Motor neuron (in vitro differentiated cells): Measurements from ENCODE around the gene SLC24A5. TPM values are rescaled to one million over a fixed set of nuclear protein-coding genes. Genes with fewer than 3 reads are reported as not detected.

Experiments used
- ATAC-seq, 8 experiments: fragments of 200-7000 bp; cut with Tn5 transposase; replicated peaks in 6 of 8; 2 replicates each; pipeline ENCODE4 v1.8.0; 2021; ENCODE audit warnings: mild to moderate bottlenecking in 8 of 8, moderate library complexity in 8 of 8
- H3K27ac ChIP-seq, 2 donors: fragments of 250-450 bp; sonication (Bioruptor Pico); 2 replicates each; pipeline ENCODE4 v1.9.0; 2021; ENCODE audit warnings: antibody characterized with exemption in 2 of 2, mild to moderate bottlenecking in 2 of 2, moderate library complexity in 1 of 2
- H3K4me1 ChIP-seq, 2 donors: fragments of 250-450 bp; sonication (Bioruptor Pico); replicated peaks in 1 of 2; 2 replicates each; pipeline ENCODE4 v1.6.1; 2021; ENCODE audit warnings: antibody characterized with exemption in 2 of 2, mild to moderate bottlenecking in 2 of 2, moderate library complexity in 1 of 2
- H3K4me3 ChIP-seq, 5 donors: fragments of 250-450 bp; sonication (Bioruptor Pico); 2 replicates each; pipeline ENCODE4 v1.9.0; 2021; ENCODE audit warnings: antibody characterized with exemption in 5 of 5, mild to moderate bottlenecking in 5 of 5, moderate library complexity in 4 of 5
- WGBS, 10 experiments: fragments of 450-650 bp; shearing (Covaris generic); methylation state at CpG; one replicate each; pipeline ENCODE4 v1.0.0; 2022; 5-methylcytosine and 5-hydroxymethylcytosine counted together
- in situ Hi-C, 9 experiments: fragments of 400-800 bp; cut with MboI; loops; one replicate each; pipeline ENCODE4 v1.15.0; 2021; ENCODE audit warnings: low sequenced_read_pairs in 9 of 9, low pct_unique_long_range_greater_than_20kb in 2 of 9; ENCODE audit not compliant: unreplicated experiment in 9 of 9
- total RNA-seq, 8 experiments: library from RNA; unstranded; fragments of 300-600 nt; gene quantifications; 2 replicates each; pipeline versions ENCODE4 v1.2.3 to v1.2.4, GENCODE V29; 2022

SLC24A5 gene
- total RNA-seq, result 1 to 10 TPM in 1 of 8 experiments, under 1 TPM in 5, not detected in 2; 0.08 to 1.4 (median 0.27) TPM

DNA sequence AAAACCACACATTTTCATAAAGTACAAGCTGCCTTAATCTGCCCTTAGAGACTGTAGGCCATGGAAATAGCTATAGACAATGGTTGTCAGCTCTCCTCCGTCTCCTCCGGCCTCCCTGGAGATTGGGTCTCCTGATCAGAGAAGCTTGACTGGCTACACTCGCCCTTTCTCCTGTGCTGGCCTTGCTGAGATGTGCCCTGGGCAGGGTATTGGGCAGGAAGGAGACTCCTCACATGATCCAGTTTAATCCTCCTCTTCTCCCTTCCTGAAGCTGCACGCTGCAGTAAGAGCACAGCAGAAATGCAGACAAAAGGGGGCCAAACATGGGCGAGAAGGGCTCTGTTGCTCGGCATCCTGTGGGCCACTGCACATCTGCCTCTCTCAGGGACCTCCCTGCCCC, at the start of gene SLC24A5:
SLC24A5 (plus strand) TSS at position 246 of the 400 bp plus-strand sequence; CDS start at position 301, 55 bp downstream.
- Histone ChIP-seq H3K4me3 (no peak within 1 kb of the TSS), H3K4me1 (peaks cover 0 to 11% of the 10 kb centered on the region in 2 donors), H3K27ac (no peak within 1 kb of the TSS)
- peak in 5 of 8 experiments; percentile 13 to 55 (median 22) for ATAC-seq
- WGBS, 10 experiments, result 45 to 100% (median 82%) methylated on average over 1 to 4 of the region's 6 CpGs; no CpG with 5 or more reads in 5 of the 10 experiments
- in situ Hi-C loops, result no loop called here

DNA sequence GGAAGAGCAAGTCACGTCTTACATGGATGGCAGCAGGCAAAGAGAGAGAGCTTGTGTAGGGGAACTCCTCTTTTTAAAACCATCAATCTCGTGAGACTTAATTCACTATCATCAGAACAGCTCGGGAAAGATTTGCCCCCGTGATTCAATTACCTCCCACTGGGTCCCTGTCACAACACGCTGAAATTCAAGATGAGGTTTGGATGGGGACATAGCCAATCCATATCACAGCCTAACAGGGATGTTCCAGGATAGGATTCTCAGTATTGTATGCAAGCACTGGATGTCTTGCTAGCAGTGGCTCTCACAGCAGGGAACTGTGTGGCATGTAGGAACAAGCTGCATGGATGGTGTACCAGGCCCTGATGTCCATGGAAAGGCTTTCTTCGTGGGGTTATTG, 47.8 kb upstream of the SLC24A5 start:
- in situ Hi-C loops, result no loop called here

DNA sequence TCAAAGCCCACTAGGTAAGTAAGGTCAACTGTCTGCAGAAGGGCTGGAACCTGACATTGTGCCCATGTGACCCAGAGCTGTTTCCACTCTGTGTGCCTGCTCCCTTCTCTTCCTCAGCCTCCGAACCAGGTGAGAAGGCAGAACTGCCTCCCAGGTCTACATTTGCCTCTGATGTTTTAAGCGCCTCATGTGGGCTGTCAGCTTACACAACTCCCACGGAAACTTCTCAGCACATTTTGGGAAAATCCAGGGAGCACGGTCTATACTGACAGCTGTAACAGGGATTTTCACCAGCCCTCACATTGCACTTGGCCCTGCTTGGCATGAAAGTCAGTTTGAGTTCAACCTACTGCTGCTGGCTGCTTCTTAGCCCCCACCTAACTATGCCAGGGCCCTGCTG, 46.9 kb upstream of the SLC24A5 start:
- peaks cover 5 to 6% of the 10 kb centered on the region in 2 donors for H3K4me1 ChIP-seq
- in situ Hi-C loops, result no loop called here
- no peak overlapping the region for H3K4me3 ChIP-seq
- H3K27ac ChIP-seq, result no peak overlapping the region
- WGBS, 10 experiments, result 48 to 89% (median 82%) methylated on average over 1 to 4 of the region's 4 CpGs; no CpG with 5 or more reads in 5 of the 10 experiments
- no peak for ATAC-seq

More for the DNA sequence above, 47.8 kb upstream of the SLC24A5 start:
- Histone ChIP-seq H3K4me3 (no peak overlapping the region), H3K4me1 (peaks cover 5 to 6% of the 10 kb centered on the region in 2 donors), H3K27ac (no peak overlapping the region)
- no peak for ATAC-seq
- 0 to 90% (median 67%) methylated on average over 1 to 6 of the region's 6 CpGs; no CpG with 5 or more reads in 3 of the 10 experiments for WGBS, 10 experiments

DNA sequence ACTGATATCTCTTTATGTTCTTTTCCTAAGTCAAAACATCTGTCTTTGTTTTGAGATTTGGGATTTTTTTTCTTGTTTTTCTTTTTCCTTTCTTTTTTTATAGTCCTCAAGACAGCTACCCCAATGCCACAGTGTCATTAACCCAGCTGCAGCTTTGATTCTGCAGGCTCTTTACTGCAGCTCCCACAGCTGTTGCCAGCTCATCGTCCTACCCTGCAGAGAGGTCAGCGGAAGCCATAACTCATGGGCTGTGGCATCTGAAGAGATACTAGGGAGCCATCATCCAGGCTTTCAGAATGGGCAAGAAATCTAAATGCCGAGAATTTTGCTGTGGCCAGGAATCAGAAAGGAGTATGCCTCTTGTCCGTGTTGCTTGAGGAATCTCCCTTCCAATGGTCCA, 44.3 kb upstream of the SLC24A5 start:
- peaks cover 5 to 6% of the 10 kb centered on the region in 2 donors for H3K4me1 ChIP-seq
- 0 to 56% (median 34%) methylated on average over 1 to 4 of the region's 4 CpGs; no CpG with 5 or more reads in 3 of the 10 experiments for WGBS, 10 experiments
- in situ Hi-C loops, result no loop called here
- H3K4me3 ChIP-seq, result no peak overlapping the region
- H3K27ac ChIP-seq, result no peak overlapping the region
- peak in 5 of 8 experiments; percentile 95 to 100 (median 97) for ATAC-seq

DNA sequence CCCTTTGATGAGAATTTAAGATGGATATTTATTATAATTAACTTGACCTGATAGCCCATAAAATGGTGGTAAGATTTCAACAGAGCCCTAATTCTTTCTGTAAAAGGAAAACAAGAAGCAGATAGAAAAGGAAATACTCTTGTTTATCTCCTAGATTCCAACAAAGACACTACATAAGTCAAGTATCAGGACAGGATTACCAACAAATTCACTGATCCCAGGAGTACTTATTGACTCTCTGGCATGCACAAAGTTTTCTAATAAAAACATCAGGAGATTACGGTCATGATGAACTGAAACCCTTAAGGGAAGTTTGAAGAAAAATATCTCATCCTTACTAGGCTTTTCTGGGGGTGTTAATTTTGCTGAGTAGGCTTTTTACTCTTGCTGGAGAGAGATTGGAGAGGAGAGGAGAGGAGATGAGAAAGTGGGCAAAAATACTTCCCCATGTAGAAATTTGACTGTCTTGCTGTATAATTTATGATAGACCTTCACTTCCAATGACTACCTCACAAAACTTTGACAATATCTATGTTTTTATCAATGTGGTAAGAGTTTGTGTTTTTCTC, 43.1 kb upstream of the SLC24A5 start:
- WGBS, 10 experiments, result 17 to 100% (median 83%) methylated on average over 1 of the region's 1 CpG; no CpG with 5 or more reads in 3 of the 10 experiments
- ATAC-seq, result no peak
- Histone ChIP-seq H3K4me3 (no peak overlapping the region), H3K27ac (no peak overlapping the region), H3K4me1 (peaks cover 5 to 6% of the 10 kb centered on the region in 2 donors)
- in situ Hi-C loops, result no loop called here

DNA sequence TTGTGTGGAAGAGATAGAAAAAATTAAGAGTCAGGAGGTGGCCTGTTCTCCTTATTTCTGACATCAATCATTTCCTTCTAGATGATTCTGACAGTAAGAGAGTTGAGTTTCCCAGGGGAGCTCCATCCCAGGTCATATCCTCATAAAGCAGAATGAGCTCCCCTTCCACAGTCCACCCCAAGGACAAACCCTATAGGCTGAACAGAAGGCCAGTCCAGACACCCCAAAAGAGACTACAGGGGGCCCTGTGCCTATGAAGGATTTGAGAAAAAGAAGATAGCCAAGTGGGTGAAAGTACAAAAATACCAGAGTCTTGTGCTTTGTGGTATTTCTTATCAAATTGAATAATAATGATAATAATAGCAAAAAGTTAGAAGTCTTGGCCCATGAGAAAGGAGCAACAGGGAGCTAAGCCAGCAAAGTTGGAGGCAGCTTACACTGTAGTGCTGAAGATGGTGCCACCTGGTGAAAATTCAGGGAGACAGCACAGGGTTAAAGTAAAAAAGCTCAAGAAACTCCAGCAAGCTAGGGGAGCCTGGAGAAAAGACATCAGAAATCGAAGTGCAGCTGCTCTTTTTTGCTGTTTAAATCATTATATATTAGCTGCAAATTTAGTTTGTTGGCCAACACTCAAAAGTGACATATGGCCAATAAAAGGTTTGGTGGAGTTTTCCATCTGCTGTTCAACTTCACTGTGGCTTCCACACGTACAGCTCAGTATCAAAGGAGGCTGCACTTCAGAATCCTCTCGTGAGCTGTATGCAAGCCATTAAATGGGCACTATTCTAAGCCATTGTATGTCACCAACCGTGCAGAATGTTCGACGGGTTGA, 35.8 kb upstream of the SLC24A5 start:
- Histone ChIP-seq H3K4me1 (peaks cover 0 to 6% of the 10 kb centered on the region in 2 donors), H3K27ac (no peak overlapping the region), H3K4me3 (no peak overlapping the region)
- peak; percentile 45 to 84 (median 71) for ATAC-seq
- WGBS, 10 experiments, result 0 to 64% (median 38%) methylated on average over 1 to 6 of the region's 6 CpGs; no CpG with 5 or more reads in 4 of the 10 experiments
- in situ Hi-C loops, result loop anchor here in 1 of 9 experiments (10.0 kb wide), 1 partner anchor 90 kb away; no protein-coding TSS in a partner anchor

DNA sequence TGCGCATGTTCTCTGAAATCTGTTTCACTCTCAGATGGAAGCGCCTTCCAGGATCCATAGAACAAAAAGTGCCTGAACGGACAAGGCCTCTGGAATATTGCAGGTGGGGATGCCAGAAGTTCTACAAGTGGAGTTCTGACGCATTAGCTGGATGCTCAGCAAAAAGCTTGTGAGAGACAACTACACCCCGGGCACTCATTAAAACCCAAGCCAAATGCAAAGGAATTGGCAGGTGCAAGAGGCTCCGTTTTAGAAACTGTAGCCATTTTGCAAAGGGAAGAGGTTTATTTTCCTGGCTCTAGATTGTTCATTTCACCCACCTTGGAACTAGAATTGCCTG, 35.2 kb upstream of the SLC24A5 start:
- Histone ChIP-seq H3K27ac (no peak overlapping the region), H3K4me3 (no peak overlapping the region), H3K4me1 (peaks cover 0 to 12% of the 10 kb centered on the region in 2 donors)
- 10 to 100% (median 83%) methylated on average over 2 to 6 of the region's 6 CpGs; no CpG with 5 or more reads in 3 of the 10 experiments for WGBS, 10 experiments
- ATAC-seq, result no peak
- in situ Hi-C loops, result loop anchor here in 1 of 9 experiments (10.0 kb wide), 1 partner anchor 91 kb away; no protein-coding TSS in a partner anchor

DNA sequence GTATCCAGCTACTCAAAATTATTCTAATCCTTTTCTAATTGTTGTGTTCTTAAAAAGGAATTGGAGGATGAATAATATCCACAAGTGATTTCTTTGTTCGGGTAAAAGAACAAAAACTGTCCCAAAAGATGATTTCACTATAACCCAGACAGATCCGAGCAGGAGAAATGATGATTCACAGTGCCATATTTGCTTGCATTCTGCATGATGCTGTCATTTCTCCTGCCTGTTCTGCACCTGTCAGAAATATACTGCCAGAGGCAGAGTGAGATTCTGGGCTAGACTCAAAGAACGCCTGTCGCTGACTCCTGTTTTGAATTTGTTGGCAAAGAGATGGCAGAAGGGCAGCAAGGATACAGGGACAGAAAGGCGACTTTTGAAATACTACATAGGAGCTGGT, 34.7 kb upstream of the SLC24A5 start:
- H3K4me3 ChIP-seq, result no peak overlapping the region
- in situ Hi-C loops, result loop anchor here in 1 of 9 experiments (10.0 kb wide), 1 partner anchor 91 kb away; no protein-coding TSS in a partner anchor
- peak in 6 of 8 experiments; percentile 40 to 83 (median 64) for ATAC-seq
- H3K27ac ChIP-seq, result no peak overlapping the region
- 7 to 94% (median 71%) methylated on average over 2 to 5 of the region's 5 CpGs; no CpG with 5 or more reads in 1 of the 10 experiments for WGBS, 10 experiments
- peaks cover 0 to 13% of the 10 kb centered on the region in 2 donors for H3K4me1 ChIP-seq

DNA sequence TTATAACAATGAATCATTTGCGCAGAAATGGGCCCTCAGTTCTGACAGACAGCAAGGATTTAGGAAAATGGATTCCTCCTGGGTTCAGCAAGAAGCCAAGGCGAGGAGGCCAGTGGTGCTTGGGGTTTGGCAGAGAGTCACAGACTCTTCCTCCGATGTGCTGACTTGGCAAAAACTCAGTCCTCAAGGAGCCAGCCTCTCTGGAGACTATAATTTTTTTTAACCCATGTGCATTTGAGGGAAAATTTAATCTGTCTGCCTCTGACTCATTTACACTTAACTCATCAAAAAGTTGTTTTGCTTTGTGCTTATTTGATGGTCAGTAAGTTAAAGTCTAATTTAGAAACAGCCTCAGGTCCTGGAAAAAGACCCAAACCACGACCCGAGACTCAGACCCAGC, 34.2 kb upstream of the SLC24A5 start:
- Histone ChIP-seq H3K4me3 (no peak overlapping the region), H3K4me1 (peaks cover 0 to 13% of the 10 kb centered on the region in 2 donors), H3K27ac (no peak overlapping the region)
- in situ Hi-C loops, result loop anchor here in 1 of 9 experiments (10.0 kb wide), 1 partner anchor 92 kb away; no protein-coding TSS in a partner anchor
- peak in 4 of 8 experiments; percentile 7 to 21 (median 10) for ATAC-seq
- 0 to 100% (median 59%) methylated on average over 1 to 5 of the region's 5 CpGs for WGBS, 10 experiments

DNA sequence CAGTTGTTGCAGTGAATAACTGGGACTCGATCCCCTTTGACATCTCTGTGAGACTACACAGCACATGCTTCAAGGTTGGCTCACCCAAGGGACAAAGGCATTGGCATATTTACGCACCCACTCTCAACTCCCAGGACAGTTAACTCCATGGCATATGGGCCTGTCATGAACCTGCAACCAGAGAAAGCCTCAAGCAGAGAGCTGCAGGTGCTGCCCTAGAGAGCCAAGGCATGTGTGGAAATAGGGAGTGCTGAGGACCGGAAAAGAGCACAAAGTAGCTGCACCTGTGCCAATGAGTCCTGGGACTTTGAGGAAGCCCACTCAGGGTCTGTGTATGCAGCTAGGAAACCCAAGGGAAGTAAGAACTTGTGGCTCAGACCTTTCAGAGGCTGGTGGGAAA, 32.9 kb upstream of the SLC24A5 start:
- WGBS, 10 experiments, result 0 to 100% (median 67%) methylated on average over 1 to 3 of the region's 3 CpGs; no CpG with 5 or more reads in 3 of the 10 experiments
- Histone ChIP-seq H3K4me3 (no peak overlapping the region), H3K27ac (no peak overlapping the region), H3K4me1 (peaks cover 1 to 15% of the 10 kb centered on the region in 2 donors)
- no peak for ATAC-seq
- in situ Hi-C loops, result loop anchor here in 1 of 9 experiments (10.0 kb wide), 1 partner anchor 93 kb away; no protein-coding TSS in a partner anchor

DNA sequence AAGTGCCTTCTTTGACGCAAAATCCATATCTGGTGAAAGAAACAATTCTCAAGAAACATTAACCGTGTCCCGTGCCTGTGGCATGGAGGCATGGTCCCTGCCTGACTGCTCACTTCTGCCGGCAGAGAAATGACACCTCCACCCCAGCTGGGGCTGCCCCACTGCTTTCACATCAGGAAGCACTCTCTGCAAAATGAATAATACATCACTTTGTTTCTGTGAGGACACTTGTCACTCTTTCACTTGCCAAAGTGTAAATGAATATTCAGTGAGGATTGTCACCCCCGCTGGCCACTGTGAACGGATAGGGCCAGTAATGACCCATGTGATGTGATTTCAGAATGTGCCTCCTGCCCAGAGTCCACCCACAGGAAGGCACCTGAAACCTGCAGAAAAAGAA, 31.1 kb upstream of the SLC24A5 start:
- Histone ChIP-seq H3K4me1 (peaks cover 6 to 18% of the 10 kb centered on the region in 2 donors), H3K4me3 (no peak overlapping the region), H3K27ac (no peak overlapping the region)
- in situ Hi-C loops, result loop anchor here in 1 of 9 experiments (10.0 kb wide), 1 partner anchor 95 kb away; no protein-coding TSS in a partner anchor
- ATAC-seq, result peak in 4 of 8 experiments; percentile 24 to 51 (median 44)
- 8 to 100% (median 75%) methylated on average over 1 to 5 of the region's 6 CpGs; no CpG with 5 or more reads in 2 of the 10 experiments for WGBS, 10 experiments

DNA sequence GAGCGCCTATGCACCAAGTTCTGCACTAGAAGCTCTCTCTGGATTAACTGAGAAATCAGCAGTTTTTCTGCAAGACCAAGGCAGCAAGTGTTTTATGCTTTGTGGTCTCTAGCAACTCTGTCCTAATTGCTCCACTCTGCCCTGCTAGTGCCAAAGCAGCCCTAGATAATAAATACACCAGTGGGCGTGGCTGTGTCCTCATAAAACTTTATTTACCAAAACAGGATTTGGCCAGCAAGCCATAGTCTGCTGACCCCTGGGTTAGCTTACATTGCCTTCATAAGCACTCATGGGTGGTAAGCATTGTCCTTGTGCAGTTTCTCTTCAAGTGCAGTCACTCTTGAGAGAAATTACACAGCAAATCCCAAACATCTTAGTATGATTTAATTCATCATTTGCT, 30.7 kb upstream of the SLC24A5 start:
- in situ Hi-C loops, result no loop called here
- peak in 3 of 8 experiments; percentile 21 to 52 (median 33) for ATAC-seq
- WGBS, 10 experiments, result 33 to 86% (median 60%) methylated on average over 1 to 2 of the region's 2 CpGs; no CpG with 5 or more reads in 3 of the 10 experiments
- Histone ChIP-seq H3K4me3 (no peak overlapping the region), H3K27ac (no peak overlapping the region), H3K4me1 (peaks cover 6 to 18% of the 10 kb centered on the region in 2 donors)
